Measurements from ENCODE around the gene AXDND1.

The AXDND1 gene, protein sequence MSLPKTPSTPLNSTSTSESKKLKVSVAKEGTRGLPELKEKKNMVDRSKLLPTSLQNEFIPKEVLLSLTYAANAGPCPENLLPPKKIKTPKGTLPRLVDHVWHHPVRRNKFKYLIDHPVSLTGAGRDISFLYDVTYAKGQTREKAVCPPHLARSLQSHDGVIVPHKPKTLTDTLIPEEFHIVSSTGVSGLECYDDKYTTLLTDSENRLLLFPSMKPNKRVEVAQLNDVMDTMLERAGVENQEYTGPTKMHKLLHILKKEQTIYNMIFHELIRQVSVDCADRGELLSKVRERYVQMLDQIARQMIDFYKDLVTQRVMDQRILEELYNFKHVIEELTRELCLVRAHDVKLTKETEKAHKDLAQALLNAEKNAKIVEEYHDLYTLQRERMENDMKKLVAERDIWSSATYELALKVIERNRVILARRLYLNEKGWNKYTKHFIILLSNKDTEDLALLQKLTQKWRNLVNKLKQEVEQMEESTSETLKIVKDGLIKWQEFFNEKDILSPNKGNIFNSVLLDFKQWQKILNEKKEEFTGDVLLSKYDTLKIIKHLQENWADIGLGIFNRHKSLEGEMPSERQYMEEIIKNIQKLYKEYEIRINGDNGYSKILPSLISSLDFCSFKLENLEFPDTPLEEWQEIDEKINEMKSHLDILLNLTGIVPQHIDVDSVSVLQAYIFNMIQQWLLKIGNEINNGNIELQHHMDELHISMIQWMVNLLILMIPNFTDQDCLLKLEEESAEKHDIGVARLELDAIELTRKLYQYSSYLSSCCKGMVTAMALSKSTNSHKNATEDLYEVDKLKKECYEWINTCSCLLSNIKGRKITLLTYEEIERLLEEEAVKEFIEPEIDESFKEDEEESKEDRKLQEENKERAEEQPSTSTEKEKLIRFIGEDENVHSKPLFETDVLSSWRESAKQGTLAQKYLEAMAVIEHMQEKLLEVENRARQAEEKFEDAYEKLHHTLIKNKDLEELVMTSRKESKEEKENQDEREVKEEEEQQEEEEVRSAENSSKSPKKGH

DNA sequence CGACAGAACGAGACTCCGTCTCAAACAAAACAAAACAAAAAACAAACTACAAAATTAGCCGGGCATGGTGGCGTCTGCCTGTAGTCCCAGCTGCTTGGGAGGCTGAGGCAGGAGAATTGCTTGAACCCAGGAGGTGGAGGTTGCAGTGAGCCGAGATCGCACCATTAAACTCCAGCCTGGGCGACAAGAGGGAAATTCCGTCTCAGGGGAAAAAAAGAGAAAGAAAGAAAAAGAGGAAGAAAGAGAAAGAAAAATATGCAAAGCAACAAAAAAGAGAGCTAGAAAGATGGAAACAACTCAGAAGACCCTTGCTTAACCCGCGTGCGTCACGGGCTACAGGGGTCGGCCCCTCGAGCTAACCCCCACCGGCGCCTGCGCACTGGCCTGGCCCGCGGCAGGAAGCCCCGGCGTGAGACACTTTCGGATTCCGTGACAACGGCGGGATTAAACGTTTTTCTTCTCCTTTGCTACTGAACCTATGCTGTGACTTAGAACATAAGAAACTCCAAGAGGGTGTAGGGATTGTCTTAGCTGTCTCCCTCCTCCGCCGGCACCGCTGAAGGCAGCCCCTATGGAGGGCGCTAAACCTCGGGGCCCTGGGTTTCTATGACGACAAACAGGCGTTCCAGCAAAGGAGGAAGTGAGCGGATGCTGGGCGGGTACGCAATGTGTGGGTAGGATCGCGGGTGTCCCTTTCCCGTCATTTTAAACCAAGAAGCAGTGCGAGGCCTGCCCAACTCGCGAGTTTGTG lies at the start of gene AXDND1:
Gene AXDND1, plus strand, starts transcription at position 630 of the 751 bp plus-strand sequence. CDS start 539 bp downstream, outside the sequence.
- H3K36me3 ChIP-seq (ENCODE audit: control insufficient read depth, insufficient read depth, low read length), result no peaks in the 10 kb centered on the region
- no peaks in the 10 kb centered on the region for H3K27me3 ChIP-seq (ENCODE audit: control insufficient read depth, insufficient read depth, low read length)
- H3K4me3 ChIP-seq (ENCODE audit: low read depth, low read length), result peak within 1 kb of the TSS; percentile 90
- no peaks in the 10 kb centered on the region for H3K9me3 ChIP-seq (ENCODE audit: control insufficient read depth, insufficient read depth, low read length)
- H3K4me1 ChIP-seq (ENCODE audit: control insufficient read depth, insufficient read depth, low read length), result no peaks in the 10 kb centered on the region
- H3K9ac ChIP-seq (ENCODE audit: low read depth, low read length), result peak within 1 kb of the TSS; percentile 79

- Histone ChIP-seq H3K4me1 (ENCODE audit: control insufficient read depth, insufficient read depth, low read length) (peaks cover 2% of the 10 kb centered on the region), H3K27me3 (ENCODE audit: control insufficient read depth, insufficient read depth, low read length) (no peaks in the 10 kb centered on the region), H3K9ac (ENCODE audit: low read depth, low read length) (no peak overlapping the region), H3K36me3 (ENCODE audit: control insufficient read depth, insufficient read depth, low read length) (no peaks in the 10 kb centered on the region), H3K4me3 (ENCODE audit: low read depth, low read length) (no peak overlapping the region), H3K9me3 (ENCODE audit: control insufficient read depth, insufficient read depth, low read length) (no peaks in the 10 kb centered on the region)
Observed at GRCh38 chr1:179318491-179318890, 47.3 kb upstream of the AXDND1 start.

- Histone ChIP-seq H3K36me3 (ENCODE audit: control insufficient read depth, insufficient read depth, low read length) (no peaks in the 10 kb centered on the region), H3K27me3 (ENCODE audit: control insufficient read depth, insufficient read depth, low read length) (no peaks in the 10 kb centered on the region), H3K4me1 (ENCODE audit: control insufficient read depth, insufficient read depth, low read length) (peaks cover 2% of the 10 kb centered on the region), H3K9me3 (ENCODE audit: control insufficient read depth, insufficient read depth, low read length) (no peaks in the 10 kb centered on the region), H3K4me3 (ENCODE audit: low read depth, low read length) (no peak overlapping the region), H3K9ac (ENCODE audit: low read depth, low read length) (no peak overlapping the region)
Observed at GRCh38 chr1:179321533-179322216, 44.1 kb upstream of the AXDND1 start.

DNA sequence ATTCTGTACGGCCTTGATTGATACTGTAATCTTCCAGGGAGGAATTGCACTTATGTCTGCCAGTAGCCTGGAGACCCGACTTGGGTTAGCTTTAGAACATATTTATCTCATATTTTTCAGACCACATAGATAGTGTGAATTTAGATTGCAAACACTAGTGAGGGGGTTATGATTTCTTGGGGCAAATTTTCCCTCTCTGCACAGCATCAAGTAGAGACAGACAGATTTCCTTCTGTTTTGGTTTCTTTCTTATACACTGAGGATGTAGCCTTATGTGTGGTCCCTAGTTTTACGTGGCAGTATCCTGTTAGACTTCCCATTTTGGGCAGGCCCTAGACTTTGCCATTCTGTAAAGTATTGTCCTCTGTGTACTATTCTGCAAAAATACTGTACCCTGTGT lies 43.2 kb upstream of the AXDND1 start:
- Histone ChIP-seq H3K9me3 (ENCODE audit: control insufficient read depth, insufficient read depth, low read length) (no peaks in the 10 kb centered on the region), H3K9ac (ENCODE audit: low read depth, low read length) (no peak overlapping the region), H3K27me3 (ENCODE audit: control insufficient read depth, insufficient read depth, low read length) (no peaks in the 10 kb centered on the region), H3K36me3 (ENCODE audit: control insufficient read depth, insufficient read depth, low read length) (no peaks in the 10 kb centered on the region), H3K4me1 (ENCODE audit: control insufficient read depth, insufficient read depth, low read length) (peaks cover 2% of the 10 kb centered on the region), H3K4me3 (ENCODE audit: low read depth, low read length) (no peak overlapping the region)

DNA sequence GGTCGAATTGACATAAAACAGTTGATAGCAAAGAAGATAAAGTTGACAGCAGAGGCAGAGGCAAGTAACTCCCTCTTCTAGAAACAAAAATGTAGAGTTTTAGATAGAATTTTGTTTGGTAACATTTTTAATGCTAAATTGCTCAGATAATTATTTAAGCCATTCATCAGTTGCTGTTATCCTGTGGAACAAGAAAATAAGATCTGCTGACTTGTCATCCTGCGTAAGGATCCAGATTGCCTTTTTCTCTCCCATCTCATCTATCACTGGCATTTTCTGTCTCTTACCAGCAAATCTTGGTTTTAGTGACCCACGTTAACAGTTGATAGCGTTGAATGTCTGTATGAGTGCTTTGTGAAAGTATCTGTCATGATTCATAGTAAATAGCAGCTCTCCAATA lies 42.3 kb upstream of the AXDND1 start:
- no peaks in the 10 kb centered on the region for H3K36me3 ChIP-seq (ENCODE audit: control insufficient read depth, insufficient read depth, low read length)
- H3K27me3 ChIP-seq (ENCODE audit: control insufficient read depth, insufficient read depth, low read length), result no peaks in the 10 kb centered on the region
- H3K4me1 ChIP-seq (ENCODE audit: control insufficient read depth, insufficient read depth, low read length), result peaks cover 2% of the 10 kb centered on the region
- H3K4me3 ChIP-seq (ENCODE audit: low read depth, low read length), result no peak overlapping the region
- no peak overlapping the region for H3K9ac ChIP-seq (ENCODE audit: low read depth, low read length)
- no peaks in the 10 kb centered on the region for H3K9me3 ChIP-seq (ENCODE audit: control insufficient read depth, insufficient read depth, low read length)

- Histone ChIP-seq H3K9ac (ENCODE audit: low read depth, low read length) (no peak overlapping the region), H3K4me3 (ENCODE audit: low read depth, low read length) (no peak overlapping the region), H3K4me1 (ENCODE audit: control insufficient read depth, insufficient read depth, low read length) (no peaks in the 10 kb centered on the region), H3K9me3 (ENCODE audit: control insufficient read depth, insufficient read depth, low read length) (no peaks in the 10 kb centered on the region), H3K36me3 (ENCODE audit: control insufficient read depth, insufficient read depth, low read length) (no peaks in the 10 kb centered on the region), H3K27me3 (ENCODE audit: control insufficient read depth, insufficient read depth, low read length) (no peaks in the 10 kb centered on the region)
Observed at GRCh38 chr1:179325836-179326235, 39.9 kb upstream of the AXDND1 start.

- no peaks in the 10 kb centered on the region for H3K9me3 ChIP-seq (ENCODE audit: control insufficient read depth, insufficient read depth, low read length)
- H3K27me3 ChIP-seq (ENCODE audit: control insufficient read depth, insufficient read depth, low read length), result no peaks in the 10 kb centered on the region
- no peaks in the 10 kb centered on the region for H3K4me1 ChIP-seq (ENCODE audit: control insufficient read depth, insufficient read depth, low read length)
- no peaks in the 10 kb centered on the region for H3K36me3 ChIP-seq (ENCODE audit: control insufficient read depth, insufficient read depth, low read length)
- no peak overlapping the region for H3K4me3 ChIP-seq (ENCODE audit: low read depth, low read length)
- no peak overlapping the region for H3K9ac ChIP-seq (ENCODE audit: low read depth, low read length)
Observed at GRCh38 chr1:179326746-179327145, 39.0 kb upstream of the AXDND1 start.

GRCh38 chr1:179327196-179327595 lies 38.6 kb upstream of the AXDND1 start:
- Histone ChIP-seq H3K9ac (ENCODE audit: low read depth, low read length) (no peak overlapping the region), H3K9me3 (ENCODE audit: control insufficient read depth, insufficient read depth, low read length) (no peaks in the 10 kb centered on the region), H3K4me3 (ENCODE audit: low read depth, low read length) (no peak overlapping the region), H3K27me3 (ENCODE audit: control insufficient read depth, insufficient read depth, low read length) (no peaks in the 10 kb centered on the region), H3K36me3 (ENCODE audit: control insufficient read depth, insufficient read depth, low read length) (no peaks in the 10 kb centered on the region), H3K4me1 (ENCODE audit: control insufficient read depth, insufficient read depth, low read length) (no peaks in the 10 kb centered on the region)

DNA sequence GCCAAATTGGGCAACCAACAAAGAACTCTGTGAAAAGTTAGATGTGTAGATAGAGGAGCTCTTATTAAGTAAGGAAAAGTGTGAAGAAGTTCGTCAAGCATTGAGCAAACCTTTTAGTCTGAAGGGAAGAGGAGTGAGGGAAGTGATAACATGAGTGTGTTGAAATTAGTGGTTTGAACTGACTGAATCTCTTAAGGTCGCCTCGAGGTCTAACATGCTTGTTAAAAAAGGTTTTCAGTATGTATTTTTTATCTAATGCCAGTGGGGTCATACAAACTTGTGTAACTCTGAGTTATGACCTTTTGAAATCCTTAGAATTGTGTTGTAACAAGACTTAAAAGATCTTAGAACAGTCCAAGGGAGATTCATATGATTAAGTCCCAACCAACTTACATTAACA lies 38.1 kb upstream of the AXDND1 start:
- no peak overlapping the region for H3K4me3 ChIP-seq (ENCODE audit: low read depth, low read length)
- no peaks in the 10 kb centered on the region for H3K9me3 ChIP-seq (ENCODE audit: control insufficient read depth, insufficient read depth, low read length)
- H3K27me3 ChIP-seq (ENCODE audit: control insufficient read depth, insufficient read depth, low read length), result no peaks in the 10 kb centered on the region
- H3K9ac ChIP-seq (ENCODE audit: low read depth, low read length), result no peak overlapping the region
- H3K36me3 ChIP-seq (ENCODE audit: control insufficient read depth, insufficient read depth, low read length), result no peaks in the 10 kb centered on the region
- H3K4me1 ChIP-seq (ENCODE audit: control insufficient read depth, insufficient read depth, low read length), result no peaks in the 10 kb centered on the region

- H3K27me3 ChIP-seq (ENCODE audit: control insufficient read depth, insufficient read depth, low read length), result no peaks in the 10 kb centered on the region
- no peaks in the 10 kb centered on the region for H3K36me3 ChIP-seq (ENCODE audit: control insufficient read depth, insufficient read depth, low read length)
- no peak overlapping the region for H3K4me3 ChIP-seq (ENCODE audit: low read depth, low read length)
- no peaks in the 10 kb centered on the region for H3K4me1 ChIP-seq (ENCODE audit: control insufficient read depth, insufficient read depth, low read length)
- no peak overlapping the region for H3K9ac ChIP-seq (ENCODE audit: low read depth, low read length)
- no peaks in the 10 kb centered on the region for H3K9me3 ChIP-seq (ENCODE audit: control insufficient read depth, insufficient read depth, low read length)
Observed at GRCh38 chr1:179329862-179330261, 35.9 kb upstream of the AXDND1 start.

DNA sequence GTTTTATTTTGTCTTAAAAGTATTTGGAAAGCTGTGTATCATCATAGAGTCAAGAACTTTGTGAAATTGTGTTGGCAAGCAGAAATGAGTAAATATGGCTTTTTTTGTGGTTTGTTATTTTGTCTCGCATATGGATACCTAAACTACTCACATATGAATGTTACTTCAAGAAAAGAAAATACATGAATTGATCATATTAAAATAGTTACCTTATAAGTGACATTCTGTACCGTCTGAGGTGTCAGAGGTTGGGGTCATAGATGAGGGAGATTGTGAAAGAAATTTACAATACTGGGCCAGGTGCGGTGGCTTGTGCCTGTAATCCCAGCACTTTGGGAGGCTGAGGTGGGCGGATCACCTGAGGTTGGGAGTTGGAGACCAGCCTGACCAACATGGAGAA lies 31.3 kb upstream of the AXDND1 start:
- Histone ChIP-seq H3K27me3 (ENCODE audit: control insufficient read depth, insufficient read depth, low read length) (no peaks in the 10 kb centered on the region), H3K36me3 (ENCODE audit: control insufficient read depth, insufficient read depth, low read length) (no peaks in the 10 kb centered on the region), H3K9me3 (ENCODE audit: control insufficient read depth, insufficient read depth, low read length) (no peaks in the 10 kb centered on the region), H3K4me3 (ENCODE audit: low read depth, low read length) (no peak overlapping the region), H3K4me1 (ENCODE audit: control insufficient read depth, insufficient read depth, low read length) (no peaks in the 10 kb centered on the region), H3K9ac (ENCODE audit: low read depth, low read length) (no peak overlapping the region)

All from iPS-15b (cell line).